ENCODE results near the gene GPR17. TPM values are rescaled to one million over a fixed set of nuclear protein-coding genes. Genes with fewer than 3 reads are reported as not detected.

GPR17 gene
- total RNA-seq, 1 experiment from 2014 or later: 1.0 TPM

GRCh38 chr2:127649100-127649611, 3.2 kb downstream of the GPR17 start:
- DNase-seq (peak; percentile 35), ATAC-seq (peak; percentile 42)
- no peaks in the 10 kb centered on the region for H4K20me1 ChIP-seq (ENCODE audit: low read length)
- H3K27me3 ChIP-seq (ENCODE audit: low read length): no peaks in the 10 kb centered on the region
- no peak overlapping the region for H3K4me3 ChIP-seq (ENCODE audit: low read length)
- BruUV-seq (replicated peaks): no TSS peak
- peak overlapping the region; percentile 39; the same call in 1 of the 2 replicates for H3K4me2 ChIP-seq (ENCODE audit: low read length)
- H3K36me3 ChIP-seq (ENCODE audit: low read depth, low read length): no peaks in the 10 kb centered on the region
- intact Hi-C loops (cut with micrococcal nuclease): loop anchor here (1.0 to 10.0 kb wide), 5 partner anchors 50 to 454 kb away; partner anchors contain the start of gene IWS1
- ChIA-PET CTCF (interaction anchor here (2.3 kb wide), 1 partner anchor 58 kb away, joined by 17 read pairs; no protein-coding TSS in a partner anchor), POLR2A (ENCODE audit: unreplicated experiment) (no interaction called here)
- no peaks in the 10 kb centered on the region for H3K79me2 ChIP-seq (ENCODE audit: low read length)
- peak overlapping the region; percentile 57 for H3K9ac ChIP-seq (ENCODE audit: low read length)
- no peaks in the 10 kb centered on the region for H3F3A ChIP-seq (ENCODE audit: low read length, unreplicated experiment)
- peak overlapping the region; percentile 35; the same call in 1 of the 2 replicates for H2AFZ ChIP-seq (ENCODE audit: low read length)
- H3K4me1 ChIP-seq (ENCODE audit: insufficient read depth, low read length): peaks cover 30% of the 10 kb centered on the region
- H3K27ac ChIP-seq (ENCODE audit: low read length): peak overlapping the region; percentile 56
- TF ChIP-seq EZH2 (IDR thresholded peaks at IDR 0.05; ENCODE audit: low read length, unreplicated experiment) (no peak), EZH2phosphoT487 (IDR thresholded peaks at IDR 0.05; ENCODE audit: borderline replicate concordance, low read length) (no peak)
- TF ChIP-seq, protein P1, sequence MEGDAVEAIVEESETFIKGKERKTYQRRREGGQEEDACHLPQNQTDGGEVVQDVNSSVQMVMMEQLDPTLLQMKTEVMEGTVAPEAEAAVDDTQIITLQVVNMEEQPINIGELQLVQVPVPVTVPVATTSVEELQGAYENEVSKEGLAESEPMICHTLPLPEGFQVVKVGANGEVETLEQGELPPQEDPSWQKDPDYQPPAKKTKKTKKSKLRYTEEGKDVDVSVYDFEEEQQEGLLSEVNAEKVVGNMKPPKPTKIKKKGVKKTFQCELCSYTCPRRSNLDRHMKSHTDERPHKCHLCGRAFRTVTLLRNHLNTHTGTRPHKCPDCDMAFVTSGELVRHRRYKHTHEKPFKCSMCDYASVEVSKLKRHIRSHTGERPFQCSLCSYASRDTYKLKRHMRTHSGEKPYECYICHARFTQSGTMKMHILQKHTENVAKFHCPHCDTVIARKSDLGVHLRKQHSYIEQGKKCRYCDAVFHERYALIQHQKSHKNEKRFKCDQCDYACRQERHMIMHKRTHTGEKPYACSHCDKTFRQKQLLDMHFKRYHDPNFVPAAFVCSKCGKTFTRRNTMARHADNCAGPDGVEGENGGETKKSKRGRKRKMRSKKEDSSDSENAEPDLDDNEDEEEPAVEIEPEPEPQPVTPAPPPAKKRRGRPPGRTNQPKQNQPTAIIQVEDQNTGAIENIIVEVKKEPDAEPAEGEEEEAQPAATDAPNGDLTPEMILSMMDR (conservative IDR thresholded peaks at IDR 0.05; ENCODE audit: low read depth, low read length): no peak
- H3K9me3 ChIP-seq (ENCODE audit: low read length): no peaks in the 10 kb centered on the region
- H3K9me2 ChIP-seq (replicated peaks; ENCODE audit: low read length): no peaks in the 10 kb centered on the region

- BruUV-seq (replicated peaks): no TSS peak
- CTCF ChIA-PET: interaction anchor here (2.3 kb wide), 1 partner anchor 58 kb away, joined by 17 read pairs; no protein-coding TSS in a partner anchor
- Histone ChIP-seq H3K36me3 (ENCODE audit: low read depth, low read length) (no peaks in the 10 kb centered on the region), H3K9ac (ENCODE audit: low read length) (peak overlapping the region; percentile 57), H2AFZ (ENCODE audit: low read length) (peak overlapping the region; percentile 35; the same call in 1 of the 2 replicates), H3K4me3 (ENCODE audit: low read length) (no peak overlapping the region), H3K4me2 (ENCODE audit: low read length) (peak overlapping the region; percentile 39; the same call in 1 of the 2 replicates), H3K4me1 (ENCODE audit: insufficient read depth, low read length) (peaks cover 30% of the 10 kb centered on the region), H3K9me2 (replicated peaks; ENCODE audit: low read length) (no peaks in the 10 kb centered on the region), H4K20me1 (ENCODE audit: low read length) (no peaks in the 10 kb centered on the region), H3K9me3 (ENCODE audit: low read length) (no peaks in the 10 kb centered on the region), H3K79me2 (ENCODE audit: low read length) (no peaks in the 10 kb centered on the region), H3K27ac (ENCODE audit: low read length) (peak overlapping the region; percentile 56), H3F3A (ENCODE audit: low read length, unreplicated experiment) (no peaks in the 10 kb centered on the region), H3K27me3 (ENCODE audit: low read length) (no peaks in the 10 kb centered on the region)
- ATAC-seq: peak; percentile 74
- intact Hi-C loops (cut with micrococcal nuclease): loop anchor here (1.0 to 10.0 kb wide), 5 partner anchors 51 to 455 kb away; partner anchors contain the start of gene IWS1
- peak; percentile 94 for DNase-seq
- POLR2A ChIA-PET (ENCODE audit: unreplicated experiment): no interaction called here
- no peak for TF ChIP-seq EZH2 (IDR thresholded peaks at IDR 0.05; ENCODE audit: low read length, unreplicated experiment)
- TF ChIP-seq, protein P1 (conservative IDR thresholded peaks at IDR 0.05; ENCODE audit: low read depth, low read length): peak; percentile 90
These were observed 3.7 kb downstream of the GPR17 start for GRCh38 chr2:127649684-127650040.

Data from PC-3 (cell line).